MM.1S (cell line): ENCODE data around the gene RAI2.

Experiments used
- DNase-seq: peaks from one replicate; pipeline ENCODE4 v3.0.0-alpha.2; 2015
- H2AFZ ChIP-seq: fragments of 300-600 bp; sonication (generic); 2 replicates; pipeline ENCODE4 v1.6.0; 2016; ENCODE audit warnings: antibody characterized with exemption, low read length
- H3F3A ChIP-seq: fragments of 300-600 bp; sonication (generic); 2 replicates; pipeline ENCODE4 v1.6.1; 2016; ENCODE audit warnings: mild to moderate bottlenecking, antibody characterized with exemption, low read length, moderate library complexity, mixed read lengths; ENCODE audit not compliant: insufficient read depth
- H3K27ac ChIP-seq: fragments of 300-600 bp; sonication (generic); 2 replicates; pipeline ENCODE4 v1.5.1; 2016; ENCODE audit warnings: mild to moderate bottlenecking, low read length
- H3K27me3 ChIP-seq: fragments of 300-600 bp; sonication (generic); replicated peaks from 2 replicates; pipeline ENCODE4 v1.6.0; 2016; ENCODE audit warnings: low read length; ENCODE audit not compliant: insufficient read depth
- H3K36me3 ChIP-seq: fragments of 300-600 bp; sonication (generic); replicated peaks from 2 replicates; pipeline ENCODE4 v1.6.1; 2016; ENCODE audit warnings: mild to moderate bottlenecking, low read length, mixed read lengths; ENCODE audit not compliant: insufficient read depth
- H3K4me1 ChIP-seq: fragments of 300-600 bp; sonication (generic); 2 replicates; pipeline ENCODE4 v1.6.1; 2016; ENCODE audit warnings: low read length, mixed read lengths
- H3K4me2 ChIP-seq: fragments of 300-600 bp; sonication (generic); 2 replicates; pipeline ENCODE4 v1.6.0; 2016; ENCODE audit warnings: low read depth, low read length
- H3K4me3 ChIP-seq: fragments of 300-600 bp; sonication (generic); 2 replicates; pipeline ENCODE4 v1.5.1; 2016; ENCODE audit warnings: low read length, mixed read lengths
- H3K79me2 ChIP-seq: fragments of 300-600 bp; sonication (generic); 2 replicates; pipeline ENCODE4 v1.6.1; 2016; ENCODE audit warnings: mixed run types, low read length, mixed read lengths
- H3K9ac ChIP-seq: fragments of 300-600 bp; sonication (generic); 2 replicates; pipeline ENCODE4 v1.6.1; 2016; ENCODE audit warnings: low read length, mixed read lengths
- H3K9me2 ChIP-seq: fragments of 300-600 bp; sonication (generic); replicated peaks from 2 replicates; pipeline ENCODE4 v1.6.1; 2016; ENCODE audit warnings: mild to moderate bottlenecking, low read length, mixed read lengths; ENCODE audit not compliant: insufficient read depth
- H3K9me3 ChIP-seq: fragments of 300-600 bp; sonication (generic); replicated peaks from 2 replicates; pipeline ENCODE4 v1.6.1; 2016; ENCODE audit warnings: mild to moderate bottlenecking, low read length, mixed read lengths; ENCODE audit not compliant: insufficient read depth
- H4K20me1 ChIP-seq: fragments of 300-600 bp; sonication (generic); 2 replicates; pipeline ENCODE4 v1.6.1; 2016; ENCODE audit warnings: mild to moderate bottlenecking, low read length, moderate library complexity, mixed read lengths; ENCODE audit not compliant: insufficient read depth
- EZH2 ChIP-seq: fragments of 300-600 bp; sonication (generic); optimal IDR thresholded peaks from 2 replicates; pipeline ENCODE3; 2017; ENCODE audit warnings: low read depth, mild to moderate bottlenecking, antibody characterized with exemption, low read length, mixed read lengths
- EZH2phosphoT487 ChIP-seq: fragments of 300-600 bp; sonication (generic); IDR thresholded peaks from 2 replicates; pipeline ENCODE4 v1.6.1; 2018; ENCODE audit warnings: antibody characterized with exemption, low read length
- TF ChIP-seq, protein P1 (sequence below): fragments of 300-600 bp; sonication (generic); IDR thresholded peaks from 2 replicates; pipeline ENCODE4 v1.5.1; 2016; ENCODE audit warnings: antibody characterized with exemption, low read length, mixed read lengths

Gene RAI2

DNA sequence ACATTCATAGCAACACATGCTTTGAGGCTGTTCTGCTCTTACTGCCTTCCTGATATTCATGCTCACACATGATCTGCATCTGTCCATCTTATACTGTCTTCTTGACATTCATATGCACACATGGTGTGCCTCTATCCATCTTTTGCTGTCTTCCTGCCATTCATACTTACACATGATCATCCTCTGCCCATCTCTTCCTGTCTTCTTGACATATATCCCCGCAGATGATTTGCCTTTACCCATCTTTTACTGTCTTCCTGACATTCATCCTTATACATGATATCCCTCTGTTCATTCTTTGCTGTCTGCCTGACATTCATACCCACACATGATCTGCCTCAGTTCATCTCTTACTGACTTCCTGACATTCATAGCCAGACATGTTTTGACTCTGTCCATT lies 87.0 kb downstream of the RAI2 start:
- H3K4me2 ChIP-seq: no peak overlapping the region
- H4K20me1 ChIP-seq: no peaks in the 10 kb centered on the region
- H3K27me3 ChIP-seq: no peaks in the 10 kb centered on the region
- no peaks in the 10 kb centered on the region for H3K79me2 ChIP-seq
- no peak overlapping the region for H2AFZ ChIP-seq
- TF ChIP-seq, protein P1, sequence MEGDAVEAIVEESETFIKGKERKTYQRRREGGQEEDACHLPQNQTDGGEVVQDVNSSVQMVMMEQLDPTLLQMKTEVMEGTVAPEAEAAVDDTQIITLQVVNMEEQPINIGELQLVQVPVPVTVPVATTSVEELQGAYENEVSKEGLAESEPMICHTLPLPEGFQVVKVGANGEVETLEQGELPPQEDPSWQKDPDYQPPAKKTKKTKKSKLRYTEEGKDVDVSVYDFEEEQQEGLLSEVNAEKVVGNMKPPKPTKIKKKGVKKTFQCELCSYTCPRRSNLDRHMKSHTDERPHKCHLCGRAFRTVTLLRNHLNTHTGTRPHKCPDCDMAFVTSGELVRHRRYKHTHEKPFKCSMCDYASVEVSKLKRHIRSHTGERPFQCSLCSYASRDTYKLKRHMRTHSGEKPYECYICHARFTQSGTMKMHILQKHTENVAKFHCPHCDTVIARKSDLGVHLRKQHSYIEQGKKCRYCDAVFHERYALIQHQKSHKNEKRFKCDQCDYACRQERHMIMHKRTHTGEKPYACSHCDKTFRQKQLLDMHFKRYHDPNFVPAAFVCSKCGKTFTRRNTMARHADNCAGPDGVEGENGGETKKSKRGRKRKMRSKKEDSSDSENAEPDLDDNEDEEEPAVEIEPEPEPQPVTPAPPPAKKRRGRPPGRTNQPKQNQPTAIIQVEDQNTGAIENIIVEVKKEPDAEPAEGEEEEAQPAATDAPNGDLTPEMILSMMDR: no peak
- TF ChIP-seq EZH2 (no peak), EZH2phosphoT487 (no peak)
- H3K4me1 ChIP-seq: no peaks in the 10 kb centered on the region
- H3K9me3 ChIP-seq: no peaks in the 10 kb centered on the region
- H3K9me2 ChIP-seq: no peaks in the 10 kb centered on the region
- H3K27ac ChIP-seq: no peak overlapping the region
- no peak overlapping the region for H3K4me3 ChIP-seq
- no peaks in the 10 kb centered on the region for H3F3A ChIP-seq
- H3K36me3 ChIP-seq: no peaks in the 10 kb centered on the region
- DNase-seq: no peak
- no peak overlapping the region for H3K9ac ChIP-seq

DNA sequence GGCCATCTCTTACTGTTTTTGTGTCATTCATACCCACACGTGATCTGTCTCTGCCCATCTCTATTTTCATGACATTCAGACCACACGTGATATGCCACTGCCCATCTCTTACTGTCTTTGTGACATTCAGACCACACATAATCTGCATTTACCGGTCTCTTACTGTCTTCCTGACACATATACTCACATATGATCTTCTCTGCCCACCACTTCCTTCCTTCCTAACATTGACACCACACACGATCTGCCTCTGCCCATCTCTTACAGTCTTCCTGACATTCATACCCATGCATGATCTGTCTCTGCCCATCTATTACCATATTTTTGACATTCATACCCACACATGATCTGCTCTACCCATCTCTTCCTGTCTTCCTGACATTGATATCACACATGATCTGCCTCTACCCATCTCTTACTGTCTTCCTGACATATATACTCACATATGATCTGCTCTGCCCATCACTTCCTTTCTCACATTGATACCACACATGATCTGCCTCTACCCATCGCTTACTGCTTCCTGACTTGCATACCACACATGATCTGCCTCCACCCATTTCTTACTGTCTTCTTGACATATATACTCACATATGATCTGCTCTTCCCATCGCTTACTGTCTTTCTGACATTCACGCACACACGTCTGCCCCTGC lies 87.7 kb downstream of the RAI2 start:
- no peaks in the 10 kb centered on the region for H3K9me2 ChIP-seq
- H3K4me3 ChIP-seq: no peak overlapping the region
- H4K20me1 ChIP-seq: no peaks in the 10 kb centered on the region
- no peaks in the 10 kb centered on the region for H3K9me3 ChIP-seq
- H3K27me3 ChIP-seq: no peaks in the 10 kb centered on the region
- no peak for DNase-seq
- H2AFZ ChIP-seq: no peak overlapping the region
- no peak for TF ChIP-seq EZH2
- no peak for TF ChIP-seq EZH2phosphoT487
- TF ChIP-seq, protein P1: no peak
- no peak overlapping the region for H3K9ac ChIP-seq
- H3K36me3 ChIP-seq: no peaks in the 10 kb centered on the region
- no peaks in the 10 kb centered on the region for H3F3A ChIP-seq
- H3K79me2 ChIP-seq: no peaks in the 10 kb centered on the region
- H3K4me2 ChIP-seq: no peak overlapping the region
- H3K4me1 ChIP-seq: no peaks in the 10 kb centered on the region
- no peak overlapping the region for H3K27ac ChIP-seq

DNA sequence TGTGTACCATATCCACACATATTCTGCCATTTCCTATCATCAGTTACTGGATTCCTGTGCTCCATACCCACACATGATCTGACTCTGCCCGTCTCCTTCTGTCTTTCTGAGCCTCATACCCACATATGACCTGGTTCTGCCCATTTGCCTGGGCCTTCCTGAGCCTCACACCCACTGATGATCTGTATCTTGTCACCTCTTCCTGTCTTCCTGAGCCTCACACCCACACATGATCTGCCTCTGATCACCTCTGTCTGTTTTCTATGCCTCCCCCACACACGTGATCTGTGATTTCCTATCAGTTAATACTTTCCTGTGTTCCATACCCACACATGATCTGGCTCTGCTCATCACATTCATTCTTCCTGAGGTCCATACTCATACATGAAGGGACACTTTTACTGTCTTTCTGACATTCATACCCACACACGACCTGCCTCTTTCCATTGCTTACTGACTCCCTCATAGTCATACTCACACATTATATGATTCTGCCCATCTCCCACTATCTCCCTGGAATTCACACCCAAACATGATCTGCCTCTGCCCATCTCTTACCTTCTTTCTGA lies 91.3 kb downstream of the RAI2 start:
- no peaks in the 10 kb centered on the region for H3K4me1 ChIP-seq
- DNase-seq: no peak
- no peak overlapping the region for H3K27ac ChIP-seq
- H2AFZ ChIP-seq: no peak overlapping the region
- no peaks in the 10 kb centered on the region for H3K9me2 ChIP-seq
- no peak overlapping the region for H3K9ac ChIP-seq
- H3K9me3 ChIP-seq: no peaks in the 10 kb centered on the region
- H3F3A ChIP-seq: no peaks in the 10 kb centered on the region
- H3K36me3 ChIP-seq: no peaks in the 10 kb centered on the region
- TF ChIP-seq, protein P1: no peak
- no peak for TF ChIP-seq EZH2
- TF ChIP-seq EZH2phosphoT487: no peak
- H3K4me3 ChIP-seq: no peak overlapping the region
- no peaks in the 10 kb centered on the region for H4K20me1 ChIP-seq
- no peak overlapping the region for H3K4me2 ChIP-seq
- H3K79me2 ChIP-seq: no peaks in the 10 kb centered on the region
- no peaks in the 10 kb centered on the region for H3K27me3 ChIP-seq
